GM21367 (cell line): Measurements from ENCODE around the gene ZNF24.
A peak's percentile ranks its signal among the peaks of the same experiment; 100 is the strongest.

Experiments used
- ATAC-seq: cut with Tn5 transposase; IDR thresholded peaks from one replicate; pipeline ENCODE4 v1.9.1; 2021; ENCODE audit not compliant: unreplicated experiment

The ZNF24 gene

DNA sequence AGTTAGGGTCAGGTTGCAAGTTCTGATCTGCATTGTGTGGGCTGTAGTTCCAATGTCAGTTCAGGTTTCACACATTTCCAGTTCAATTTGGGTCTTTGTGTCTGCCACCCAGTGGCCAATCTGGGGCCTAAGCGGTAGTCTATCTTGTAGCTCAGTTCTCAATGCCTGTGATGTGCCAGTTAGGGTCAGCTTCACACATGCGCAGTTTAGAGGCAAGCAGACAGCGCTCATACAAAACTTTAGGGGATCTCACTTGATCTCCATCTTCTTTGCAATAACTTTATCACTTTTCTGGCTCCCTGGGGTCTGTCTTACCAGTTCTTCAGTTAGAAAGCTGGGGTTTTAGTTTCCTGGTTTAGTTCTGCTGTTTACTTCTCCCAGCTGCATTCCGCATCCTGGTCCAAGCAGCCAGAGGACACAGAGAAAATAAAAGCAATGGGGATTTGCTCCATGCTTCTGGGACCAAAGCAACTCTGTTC, 11.0 kb upstream of the ZNF24 start:
- peak; percentile 100 for ATAC-seq

GRCh38 chr18:35352778-35353177, 8.6 kb upstream of the ZNF24 start:
- no peak for ATAC-seq

- ATAC-seq: no peak
These were observed 8.1 kb upstream of the ZNF24 start for GRCh38 chr18:35352283-35352682.

GRCh38 chr18:35348001-35348400, 3.8 kb upstream of the ZNF24 start:
- ATAC-seq: no peak

- no peak for ATAC-seq
These were observed 1.7 kb upstream of the ZNF24 start for GRCh38 chr18:35345950-35346349.

DNA sequence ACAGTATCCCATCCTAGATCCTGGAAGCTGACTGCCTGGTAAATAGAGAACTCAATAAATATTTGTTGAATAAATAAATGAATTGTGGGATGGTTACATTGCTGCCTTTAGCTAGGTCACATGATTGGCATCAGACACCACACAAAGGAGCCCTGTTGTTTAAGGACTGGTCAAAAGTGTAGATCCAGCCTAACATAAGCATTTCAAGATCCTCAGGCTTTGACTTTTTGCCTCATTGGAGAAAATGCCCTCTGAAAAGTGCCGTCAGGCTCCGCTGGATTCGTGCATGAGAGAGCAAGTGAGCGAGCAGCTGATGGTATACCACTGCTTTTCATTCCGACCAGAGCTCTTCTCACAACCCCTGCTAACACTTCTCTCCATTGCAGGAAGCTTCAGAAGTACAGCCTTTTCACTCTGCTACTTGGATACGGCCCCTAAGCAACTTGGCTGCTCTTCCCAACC, 1.3 kb upstream of the ZNF24 start:
- peak; percentile 24 for ATAC-seq

- no peak for ATAC-seq
These were observed 678 bp upstream of the ZNF24 start for GRCh38 chr18:35344736-35345459.

DNA sequence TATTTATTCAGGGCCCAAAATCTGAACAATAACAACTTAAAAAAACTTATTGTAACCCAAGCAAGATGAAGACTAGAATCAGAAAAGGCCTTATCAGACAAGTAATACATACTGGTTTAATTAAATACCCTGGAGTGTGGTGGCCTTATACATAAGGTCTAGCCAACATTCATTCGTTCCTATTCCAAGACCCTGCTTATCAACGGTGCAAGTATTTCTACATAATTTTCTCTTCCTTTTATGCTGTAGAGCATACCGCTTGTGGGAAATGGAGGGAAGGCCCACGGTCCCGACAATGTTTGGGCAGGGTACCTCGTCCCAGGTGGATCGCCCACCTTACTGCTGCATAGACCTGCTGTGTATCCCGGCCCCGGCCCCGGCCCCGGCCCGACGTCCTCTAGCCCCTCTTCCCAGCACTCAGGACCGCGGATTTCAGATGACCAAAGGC, 708 bp downstream of the ZNF24 start:
- ATAC-seq: no peak

- ATAC-seq: no peak
These were observed 6.9 kb downstream of the ZNF24 start for GRCh38 chr18:35337286-35337685.

DNA sequence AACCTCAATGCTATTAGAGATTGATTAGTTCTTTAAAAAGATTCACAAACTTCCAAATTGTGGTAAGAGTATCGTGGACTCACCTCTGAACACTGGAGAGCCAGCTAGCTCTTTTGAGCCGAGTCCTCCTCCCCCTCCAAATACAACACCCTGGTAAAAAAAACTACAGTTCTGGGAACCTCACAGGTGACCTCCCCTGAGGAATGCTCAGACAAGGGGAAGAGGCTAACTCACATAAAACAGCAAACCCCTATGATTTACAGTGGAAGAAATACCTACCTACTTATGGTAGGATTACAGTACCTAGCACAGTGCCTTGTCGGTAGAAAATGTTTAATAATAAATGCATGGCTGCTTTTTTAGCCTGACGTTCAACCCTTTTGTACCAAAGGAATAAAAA, 8.4 kb downstream of the ZNF24 start:
- ATAC-seq: no peak

DNA sequence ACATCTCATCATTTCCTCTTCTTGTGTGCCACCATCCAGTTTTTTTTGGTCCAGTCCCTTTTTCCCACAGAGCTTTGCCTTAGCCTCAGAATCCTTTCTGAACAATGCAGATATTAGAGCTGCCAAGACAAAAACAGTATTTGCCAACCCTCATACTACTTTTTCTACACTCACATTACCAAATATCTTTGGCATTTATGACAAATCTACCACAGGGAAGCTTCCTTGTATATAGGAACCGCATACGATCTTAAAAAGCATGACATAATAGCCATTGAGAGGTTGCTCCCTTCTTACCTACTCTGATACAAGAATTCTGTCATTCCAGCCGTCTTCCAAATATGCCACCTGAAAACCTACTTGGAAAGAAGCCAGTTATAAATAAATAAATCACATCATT, 9.4 kb downstream of the ZNF24 start:
- ATAC-seq: no peak

- ATAC-seq: no peak
These were observed 10.0 kb downstream of the ZNF24 start for GRCh38 chr18:35334212-35334611.

- ATAC-seq: no peak
These were observed 12.7 kb downstream of the ZNF24 start for GRCh38 chr18:35331367-35332087.

- no peak for ATAC-seq
These were observed 15.4 kb downstream of the ZNF24 start for GRCh38 chr18:35328868-35329267.

DNA sequence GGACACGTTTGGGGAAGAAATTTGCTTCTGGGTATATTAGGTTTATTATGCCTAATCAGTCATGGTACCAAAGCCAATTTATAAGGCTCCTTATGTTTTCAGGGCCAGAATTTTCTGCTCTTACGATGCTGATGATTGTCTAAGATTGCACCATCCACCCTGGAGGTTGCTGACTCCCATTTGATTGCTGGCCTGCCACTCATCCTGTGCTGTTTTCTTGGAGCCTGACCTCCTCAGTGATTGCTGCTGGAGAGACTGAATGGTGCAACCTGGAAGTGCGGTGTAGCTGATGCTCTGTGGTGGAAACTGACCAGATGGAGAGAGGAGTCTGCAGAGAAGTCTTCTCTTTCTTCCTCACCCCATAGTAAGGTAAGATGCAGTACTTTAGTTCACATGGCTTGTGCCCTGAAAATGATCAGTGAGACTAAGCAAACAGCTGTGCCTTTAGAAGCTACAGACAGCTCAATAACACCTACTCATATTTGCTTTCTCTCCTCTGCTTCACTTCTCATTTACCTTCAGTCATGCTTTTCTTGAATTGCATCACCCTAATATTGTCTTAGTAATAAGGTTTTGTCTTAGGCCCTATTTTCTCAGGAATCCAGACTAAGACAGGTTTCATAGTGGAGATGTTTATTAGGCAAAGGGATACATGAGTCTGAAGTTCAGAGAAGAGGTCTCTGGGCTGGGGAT, 17.4 kb downstream of the ZNF24 start:
- ATAC-seq: no peak

DNA sequence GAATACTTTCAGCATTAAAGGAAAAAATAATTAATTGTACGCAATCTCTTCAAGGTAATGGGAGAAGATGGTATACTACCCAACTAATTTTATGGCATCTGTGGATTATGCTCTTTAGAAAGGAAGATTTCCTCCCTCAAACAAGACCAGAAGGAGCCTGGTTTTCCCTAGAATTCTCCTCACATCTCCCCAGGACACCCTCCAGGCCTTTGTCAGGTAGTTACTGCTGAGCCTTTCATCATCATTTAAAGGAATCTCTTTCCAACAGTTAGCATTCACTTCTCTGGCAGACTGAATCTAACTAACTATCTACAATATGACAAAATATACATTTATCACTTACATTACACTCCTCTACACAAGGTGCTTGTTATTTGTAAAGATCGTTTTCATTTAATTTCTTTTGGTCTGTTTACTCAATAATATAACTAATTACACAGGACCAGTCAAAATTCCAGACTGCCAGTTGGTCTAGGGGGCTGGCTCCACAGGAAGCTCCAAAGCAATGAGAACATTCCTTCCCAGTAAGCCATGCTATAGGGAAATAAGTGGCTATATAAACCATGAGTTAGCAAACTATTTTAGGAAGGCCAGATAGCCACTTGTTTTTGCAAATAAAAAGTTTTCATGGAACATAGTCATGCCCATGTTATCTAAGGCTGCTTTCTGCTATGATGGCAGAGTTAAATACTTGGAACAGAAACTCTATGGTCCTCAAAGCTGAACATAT, 19.1 kb downstream of the ZNF24 start:
- ATAC-seq: no peak

DNA sequence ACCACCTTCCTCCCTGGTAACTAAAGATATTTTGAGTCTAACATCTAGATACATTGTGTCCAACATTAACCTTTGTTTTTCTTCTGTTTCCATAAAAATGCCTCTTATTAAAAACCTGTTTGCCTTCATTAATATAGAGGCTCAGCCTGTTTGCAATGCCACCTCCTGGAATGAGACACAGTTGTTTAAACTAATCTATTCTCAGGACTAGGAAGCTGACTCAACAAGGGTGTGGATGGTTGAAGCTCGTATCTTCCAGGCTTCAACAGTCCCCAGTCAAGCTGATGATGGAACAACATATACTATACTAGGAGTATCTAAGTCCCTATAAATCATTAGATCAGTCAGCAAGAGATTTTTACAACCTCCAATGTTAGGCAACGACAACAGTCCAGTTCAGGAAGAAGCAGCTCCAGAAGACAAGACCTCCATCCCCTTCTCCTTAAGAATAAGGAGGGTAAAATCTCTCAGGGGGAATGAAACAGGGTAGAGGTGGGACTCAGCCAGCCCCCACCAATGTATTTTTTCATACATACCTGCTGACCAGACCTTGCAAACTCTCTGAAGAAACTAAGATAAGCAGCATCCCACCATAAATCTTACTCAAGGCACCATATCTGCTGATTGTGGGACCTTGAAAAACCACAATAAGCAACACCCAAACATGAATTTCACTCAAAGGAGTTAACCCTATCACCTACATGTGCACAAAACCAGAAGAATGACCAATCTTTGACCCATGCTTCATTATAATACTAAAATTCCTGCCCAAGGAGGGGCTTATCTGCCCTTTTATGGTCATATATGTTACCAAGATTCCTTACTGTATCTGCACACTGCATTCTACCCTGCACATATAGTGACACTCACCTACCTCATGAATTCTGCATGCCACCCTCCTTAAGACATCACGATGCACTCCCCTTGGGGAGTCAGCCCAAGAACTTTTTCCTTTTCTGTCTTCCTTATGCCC, 21.4 kb downstream of the ZNF24 start:
- no peak for ATAC-seq

DNA sequence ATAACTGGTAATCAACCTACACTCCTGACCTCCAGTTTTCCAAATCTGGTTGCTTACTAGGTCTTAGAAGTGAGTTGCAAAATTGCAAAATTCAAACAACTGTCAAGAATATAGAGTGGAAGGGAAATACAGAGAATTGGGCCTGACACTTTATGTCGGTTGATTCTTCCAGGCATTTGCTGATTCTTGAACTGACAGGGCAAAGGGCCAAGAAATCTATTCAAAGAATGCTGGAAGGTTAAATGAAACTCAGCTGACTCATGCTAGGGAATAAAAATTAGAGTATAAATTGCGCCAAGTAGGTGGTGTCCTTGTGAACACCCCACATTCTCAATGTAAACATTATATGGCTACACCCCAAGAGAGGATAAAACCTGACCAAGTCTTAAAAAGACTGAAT, 32.7 kb downstream of the ZNF24 start:
- no peak for ATAC-seq

DNA sequence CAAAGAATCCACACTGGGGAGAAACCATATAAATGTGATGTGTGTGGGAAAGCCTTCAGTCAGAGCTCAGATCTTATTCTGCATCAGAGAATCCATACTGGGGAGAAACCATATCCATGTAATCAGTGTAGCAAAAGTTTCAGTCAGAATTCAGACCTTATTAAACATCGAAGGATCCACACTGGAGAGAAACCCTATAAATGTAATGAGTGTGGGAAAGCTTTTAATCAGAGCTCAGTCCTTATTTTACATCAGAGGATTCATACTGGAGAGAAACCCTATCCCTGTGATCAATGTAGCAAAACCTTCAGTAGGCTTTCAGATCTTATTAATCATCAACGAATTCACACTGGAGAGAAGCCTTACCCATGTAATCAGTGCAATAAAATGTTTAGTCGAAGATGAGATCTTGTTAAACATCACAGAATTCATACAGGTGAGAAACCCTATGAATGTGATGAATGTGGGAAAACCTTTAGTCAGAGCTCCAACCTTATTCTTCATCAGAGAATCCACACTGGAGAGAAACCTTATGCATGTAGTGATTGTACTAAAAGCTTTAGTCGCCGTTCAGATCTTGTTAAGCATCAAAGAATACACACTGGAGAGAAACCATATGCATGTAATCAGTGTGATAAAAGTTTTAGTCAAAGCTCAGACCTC, 37.5 kb downstream of the ZNF24 start:
- ATAC-seq: no peak
